Smooth muscle cell (in vitro differentiated cells): ENCODE data around the gene THOC6. TPM values are rescaled to one million over a fixed set of nuclear protein-coding genes. Genes with fewer than 3 reads are reported as not detected.

ENCODE experiments used
- DNase-seq: peaks from one replicate; lab custom pipeline; 2025; ENCODE audit not compliant: unreplicated experiment; lab: John Stamatoyannopoulos, UW
- H2AFZ ChIP-seq: fragments of 200-600 bp; sonication (generic); 2 replicates; pipeline ENCODE4 v1.6.0; 2016; ENCODE audit warnings: antibody characterized with exemption, low read depth, mild to moderate bottlenecking
- H3F3A ChIP-seq: fragments of 200-600 bp; sonication (generic); 2 replicates; pipeline ENCODE4 v1.6.0; 2017; ENCODE audit warnings: antibody characterized with exemption, low read depth
- H3K27ac ChIP-seq: fragments of 200-600 bp; sonication (generic); 2 replicates; pipeline ENCODE4 v1.5.1; 2016; ENCODE audit warnings: low read depth, mild to moderate bottlenecking
- H3K27me3 ChIP-seq: fragments of 200-600 bp; sonication (generic); 2 replicates; pipeline ENCODE4 v1.6.1; 2016; ENCODE audit warnings: low read depth, mild to moderate bottlenecking
- H3K36me3 ChIP-seq: fragments of 200-600 bp; sonication (generic); 2 replicates; pipeline ENCODE4 v1.5.1; 2016; ENCODE audit warnings: low read depth
- H3K4me1 ChIP-seq: fragments of 200-600 bp; sonication (generic); 2 replicates; pipeline ENCODE4 v1.5.1; 2016; ENCODE audit warnings: low read depth
- H3K4me2 ChIP-seq: fragments of 200-600 bp; sonication (generic); 2 replicates; pipeline ENCODE4 v1.6.0; 2016; ENCODE audit warnings: mild to moderate bottlenecking
- H3K4me3 ChIP-seq: fragments of 200-600 bp; sonication (generic); 2 replicates; pipeline ENCODE4 v1.5.1; 2016; ENCODE audit warnings: mild to moderate bottlenecking
- H3K79me2 ChIP-seq: fragments of 200-600 bp; sonication (generic); 2 replicates; pipeline ENCODE4 v1.6.0; 2016; ENCODE audit warnings: low read depth, mild to moderate bottlenecking
- H3K9ac ChIP-seq: fragments of 200-600 bp; sonication (generic); 2 replicates; pipeline ENCODE4 v1.6.0; 2016; ENCODE audit warnings: low read depth
- H3K9me3 ChIP-seq: fragments of 200-600 bp; sonication (generic); replicated peaks from 2 replicates; pipeline ENCODE4 v1.5.1; 2016; ENCODE audit warnings: low read depth
- H4K20me1 ChIP-seq: fragments of 200-600 bp; sonication (generic); 2 replicates; pipeline ENCODE4 v1.6.0; 2016; ENCODE audit warnings: low read depth
- WGBS: methylation state at CpG from one replicate; pipeline ENCODE4 v1.1.7; 2016; ENCODE audit warnings: low lambda C conversion rate; 5-methylcytosine and 5-hydroxymethylcytosine counted together
- polyA plus RNA-seq: library from polyadenylated mRNA; unstranded; fragments of >200 nt; fragmentation: Nextera tagmentation; extraction: Ambion mirVana; gene quantifications from 2 replicates; pipeline ENCODE4 v1.2.1, GENCODE V29; 2016
- total RNA-seq: library from RNA; depleted of rRNA; stranded (reverse); fragments of >200 nt; gene quantifications from 2 replicates; pipeline ENCODE4 v1.2.3, GENCODE V29; 2014
- TF ChIP-seq, protein P1 (sequence below): fragments of 200-600 bp; sonication (generic); IDR thresholded peaks from 2 replicates; pipeline ENCODE4 v1.5.1; 2017; ENCODE audit warnings: borderline replicate concordance, mild to moderate bottlenecking, antibody characterized with exemption; ENCODE audit not compliant: insufficient read depth, poor library complexity, severe bottlenecking

The THOC6 gene
- total and polyA plus RNA-seq, 2 experiments from 2014 or later: 28.9 to 59.4 TPM

DNA sequence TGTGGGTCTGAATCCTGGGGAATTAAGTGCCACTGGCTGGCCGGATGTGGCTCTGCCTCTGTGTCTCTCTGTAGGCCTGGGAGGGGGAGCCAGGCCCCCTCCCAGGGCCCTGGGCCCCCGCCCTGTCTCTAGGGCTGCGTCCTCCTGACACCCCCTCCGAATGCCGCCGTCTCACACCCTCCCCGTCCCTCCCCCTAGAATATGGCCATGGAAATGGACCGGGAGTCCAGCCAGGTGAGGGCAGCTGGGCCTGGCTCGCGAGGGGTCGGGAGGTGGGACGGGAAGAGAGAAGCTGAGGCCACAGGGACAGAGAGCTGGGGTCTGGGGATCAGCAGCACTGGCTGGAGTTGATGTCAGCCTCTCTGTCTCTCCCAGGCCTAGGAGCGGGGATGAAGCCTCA lies 27.5 kb upstream of the THOC6 start:
- no peaks in the 10 kb centered on the region for H3K27me3 ChIP-seq
- H4K20me1 ChIP-seq: no peaks in the 10 kb centered on the region
- TF ChIP-seq, protein P1, sequence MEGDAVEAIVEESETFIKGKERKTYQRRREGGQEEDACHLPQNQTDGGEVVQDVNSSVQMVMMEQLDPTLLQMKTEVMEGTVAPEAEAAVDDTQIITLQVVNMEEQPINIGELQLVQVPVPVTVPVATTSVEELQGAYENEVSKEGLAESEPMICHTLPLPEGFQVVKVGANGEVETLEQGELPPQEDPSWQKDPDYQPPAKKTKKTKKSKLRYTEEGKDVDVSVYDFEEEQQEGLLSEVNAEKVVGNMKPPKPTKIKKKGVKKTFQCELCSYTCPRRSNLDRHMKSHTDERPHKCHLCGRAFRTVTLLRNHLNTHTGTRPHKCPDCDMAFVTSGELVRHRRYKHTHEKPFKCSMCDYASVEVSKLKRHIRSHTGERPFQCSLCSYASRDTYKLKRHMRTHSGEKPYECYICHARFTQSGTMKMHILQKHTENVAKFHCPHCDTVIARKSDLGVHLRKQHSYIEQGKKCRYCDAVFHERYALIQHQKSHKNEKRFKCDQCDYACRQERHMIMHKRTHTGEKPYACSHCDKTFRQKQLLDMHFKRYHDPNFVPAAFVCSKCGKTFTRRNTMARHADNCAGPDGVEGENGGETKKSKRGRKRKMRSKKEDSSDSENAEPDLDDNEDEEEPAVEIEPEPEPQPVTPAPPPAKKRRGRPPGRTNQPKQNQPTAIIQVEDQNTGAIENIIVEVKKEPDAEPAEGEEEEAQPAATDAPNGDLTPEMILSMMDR: no peak
- no peaks in the 10 kb centered on the region for H3F3A ChIP-seq
- no peak for DNase-seq
- H3K4me2 ChIP-seq: no peak overlapping the region
- H3K79me2 ChIP-seq: no peaks in the 10 kb centered on the region
- H3K9ac ChIP-seq: no peak overlapping the region
- no peak overlapping the region for H3K4me3 ChIP-seq
- H2AFZ ChIP-seq: no peak overlapping the region
- H3K4me1 ChIP-seq: no peaks in the 10 kb centered on the region
- WGBS: 86% methylated on average over 10 of the region's 13 CpGs
- no peaks in the 10 kb centered on the region for H3K9me3 ChIP-seq
- H3K36me3 ChIP-seq: no peaks in the 10 kb centered on the region
- H3K27ac ChIP-seq: no peak overlapping the region

DNA sequence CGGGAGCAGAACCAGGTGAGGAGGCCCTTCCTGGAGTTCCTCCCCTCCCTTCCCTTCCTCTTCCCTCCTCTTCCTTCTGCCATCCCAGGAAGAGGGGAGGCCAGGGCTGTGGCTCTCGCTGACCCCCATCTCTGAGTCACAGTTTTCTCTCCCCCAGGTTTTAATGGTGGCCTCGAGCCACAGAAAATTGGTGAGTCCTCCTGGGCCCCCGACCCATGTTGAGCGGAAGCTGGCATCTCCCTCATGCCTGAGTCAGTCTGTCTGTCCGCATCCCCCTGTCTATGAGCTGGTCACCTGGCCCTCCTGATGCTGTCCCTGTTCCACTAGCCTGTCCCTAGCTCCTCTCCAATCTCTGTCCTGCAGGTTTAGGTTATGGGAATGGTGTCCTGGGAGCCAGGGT lies 23.9 kb upstream of the THOC6 start:
- Histone ChIP-seq H3K36me3 (no peaks in the 10 kb centered on the region), H2AFZ (no peak overlapping the region), H4K20me1 (no peaks in the 10 kb centered on the region), H3K4me2 (no peak overlapping the region), H3K9me3 (no peaks in the 10 kb centered on the region), H3K4me1 (peaks cover 2% of the 10 kb centered on the region), H3K79me2 (no peaks in the 10 kb centered on the region), H3K4me3 (no peak overlapping the region), H3K27me3 (peaks cover 3% of the 10 kb centered on the region), H3F3A (no peaks in the 10 kb centered on the region), H3K9ac (no peak overlapping the region), H3K27ac (no peak overlapping the region)
- 92% methylated on average over 6 of the region's 6 CpGs for WGBS
- TF ChIP-seq, protein P1: no peak
- DNase-seq: no peak

DNA sequence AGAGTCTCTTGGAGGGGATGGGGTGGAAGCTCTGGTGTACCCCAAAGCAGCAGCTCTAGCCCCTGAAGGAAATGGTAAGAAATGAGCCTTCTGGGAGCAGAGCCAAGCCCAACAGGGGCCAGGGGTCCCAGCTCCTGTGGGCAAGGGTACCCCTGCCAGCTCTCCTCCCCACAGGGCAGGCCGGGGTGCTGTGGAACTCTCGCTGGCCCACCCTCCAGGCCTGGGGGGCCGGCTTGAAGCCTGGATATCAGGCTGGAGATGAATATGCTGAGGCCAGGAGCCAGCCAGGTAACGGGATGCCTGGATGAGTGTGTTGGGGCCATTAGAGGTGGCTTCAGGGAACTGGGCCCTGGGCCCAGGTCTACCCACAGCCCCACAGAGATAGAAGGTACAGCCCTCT lies 23.3 kb upstream of the THOC6 start:
- Histone ChIP-seq H3F3A (no peaks in the 10 kb centered on the region), H3K79me2 (no peaks in the 10 kb centered on the region), H4K20me1 (no peaks in the 10 kb centered on the region), H3K4me3 (no peak overlapping the region), H3K9me3 (no peaks in the 10 kb centered on the region), H3K27me3 (peaks cover 9% of the 10 kb centered on the region), H3K36me3 (no peaks in the 10 kb centered on the region), H2AFZ (no peak overlapping the region), H3K4me2 (no peak overlapping the region), H3K9ac (no peak overlapping the region), H3K27ac (no peak overlapping the region), H3K4me1 (peaks cover 4% of the 10 kb centered on the region)
- TF ChIP-seq, protein P1: no peak
- WGBS: 92% methylated on average over 4 of the region's 4 CpGs
- no peak for DNase-seq

DNA sequence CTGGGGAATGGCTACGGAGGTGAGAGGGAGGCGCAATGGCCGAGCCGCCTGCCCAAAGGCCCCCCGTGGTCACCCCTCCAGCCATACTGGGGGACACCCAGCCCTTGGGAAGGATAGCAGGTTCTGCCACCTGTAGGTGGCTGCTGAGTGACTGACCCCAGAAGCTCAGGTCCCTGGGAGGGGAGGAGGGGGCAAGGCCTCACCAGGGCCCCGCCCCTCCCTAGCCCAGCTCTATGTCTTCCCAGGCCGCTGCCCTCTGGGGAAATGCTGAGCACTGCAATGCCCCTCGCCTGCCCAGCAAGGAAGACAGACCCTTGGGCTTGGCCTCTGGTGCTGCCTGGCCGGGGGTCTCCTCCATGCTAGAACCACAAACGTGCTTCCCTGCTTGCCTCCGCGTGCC lies 22.5 kb upstream of the THOC6 start:
- H3F3A ChIP-seq: no peaks in the 10 kb centered on the region
- no peak overlapping the region for H3K27ac ChIP-seq
- no peaks in the 10 kb centered on the region for H3K36me3 ChIP-seq
- TF ChIP-seq, protein P1: no peak
- H3K9me3 ChIP-seq: no peaks in the 10 kb centered on the region
- H3K27me3 ChIP-seq: peaks cover 17% of the 10 kb centered on the region
- no peak overlapping the region for H3K4me2 ChIP-seq
- H3K79me2 ChIP-seq: no peaks in the 10 kb centered on the region
- no peak overlapping the region for H3K9ac ChIP-seq
- H3K4me3 ChIP-seq: no peak overlapping the region
- peaks cover 4% of the 10 kb centered on the region for H3K4me1 ChIP-seq
- DNase-seq: no peak
- no peak overlapping the region for H2AFZ ChIP-seq
- no peaks in the 10 kb centered on the region for H4K20me1 ChIP-seq
- WGBS: 86% methylated on average over 12 of the region's 12 CpGs
